Posterior cingulate gyrus (tissue), 11 donors: Measurements from ENCODE around the gene ALPK3.

ENCODE experiments used
- DNase-seq, 10 donors: peaks; one replicate each; pipeline versions ENCODE4 v3.0.0 to v3.0.0-alpha.2; 2020 to 2021; ENCODE audit warnings: mixed read lengths in 3 of 10
- intact Hi-C: fragments of 100-400 bp; cut with DNase I; formaldehyde crosslinking; loops from one replicate; pipeline ENCODE4 v1.15.1; 2023

Gene ALPK3

GRCh38 chr15:84795186-84795585 is 22.0 kb upstream of the ALPK3 start:
- no peak for DNase-seq
- intact Hi-C loops: no loop called here

- intact Hi-C loops: no loop called here
- DNase-seq: no peak
Observed at GRCh38 chr15:84797212-84797611, 19.9 kb upstream of the ALPK3 start.

- intact Hi-C loops: no loop called here
- no peak for DNase-seq
Observed at GRCh38 chr15:84797801-84798200, 19.4 kb upstream of the ALPK3 start.

- intact Hi-C loops: no loop called here
- no peak for DNase-seq
Observed at GRCh38 chr15:84798436-84798946, 18.7 kb upstream of the ALPK3 start.

- intact Hi-C loops: no loop called here
- no peak for DNase-seq
Observed at GRCh38 chr15:84799511-84800187, 17.5 kb upstream of the ALPK3 start.

- intact Hi-C loops: no loop called here
- no peak for DNase-seq
Observed at GRCh38 chr15:84800365-84800806, 16.8 kb upstream of the ALPK3 start.

GRCh38 chr15:84804005-84804900 is 12.9 kb upstream of the ALPK3 start:
- no peak for DNase-seq
- intact Hi-C loops: no loop called here

GRCh38 chr15:84805221-84805620 is 11.9 kb upstream of the ALPK3 start:
- intact Hi-C loops: no loop called here
- DNase-seq: no peak

GRCh38 chr15:84807228-84807627 is 9.9 kb upstream of the ALPK3 start:
- DNase-seq: no peak
- intact Hi-C loops: no loop called here

GRCh38 chr15:84810073-84810840 is 6.9 kb upstream of the ALPK3 start:
- DNase-seq: peak in 1 of 10 donors; percentile 67
- intact Hi-C loops: loop anchor here (10.0 kb wide), 1 partner anchor 55 kb away; no protein-coding TSS in a partner anchor

GRCh38 chr15:84811151-84811550 is 6.0 kb upstream of the ALPK3 start:
- no peak for DNase-seq
- intact Hi-C loops: loop anchor here (10.0 kb wide), 1 partner anchor 56 kb away; no protein-coding TSS in a partner anchor

- intact Hi-C loops: loop anchor here (10.0 kb wide), 1 partner anchor 57 kb away; no protein-coding TSS in a partner anchor
- no peak for DNase-seq
Observed at GRCh38 chr15:84811828-84812227, 5.3 kb upstream of the ALPK3 start.

GRCh38 chr15:84812842-84813241 is 4.3 kb upstream of the ALPK3 start:
- DNase-seq: no peak
- intact Hi-C loops: loop anchor here (10.0 kb wide), 1 partner anchor 58 kb away; no protein-coding TSS in a partner anchor

- no peak for DNase-seq
- intact Hi-C loops: loop anchor here (10.0 kb wide), 1 partner anchor 59 kb away; no protein-coding TSS in a partner anchor
Observed at GRCh38 chr15:84813435-84813834, 3.7 kb upstream of the ALPK3 start.

- no peak for DNase-seq
- intact Hi-C loops: loop anchor here (10.0 kb wide), 1 partner anchor 59 kb away; no protein-coding TSS in a partner anchor
Observed at GRCh38 chr15:84813931-84814330, 3.2 kb upstream of the ALPK3 start.

- no peak for DNase-seq
Observed at GRCh38 chr15:84814916-84815315, 2.2 kb upstream of the ALPK3 start.

GRCh38 chr15:84817466-84818081 is 418 bp downstream of the ALPK3 start:
- intact Hi-C loops: loop anchor here (10.0 kb wide), 1 partner anchor 63 kb away; no protein-coding TSS in a partner anchor
- peak in 1 of 10 donors; percentile 79 for DNase-seq

More at GRCh38 chr15:84814916-84815315, 2.2 kb upstream of the ALPK3 start:
- intact Hi-C loops: loop anchor here (10.0 kb wide), 1 partner anchor 60 kb away; no protein-coding TSS in a partner anchor

- peak in 1 of 10 donors; percentile 67 for DNase-seq
- intact Hi-C loops: loop anchor here (10.0 kb wide), 1 partner anchor 64 kb away; no protein-coding TSS in a partner anchor
Observed at GRCh38 chr15:84818261-84819131, 1.3 kb downstream of the ALPK3 start.
